ENCODE results near the gene TNFAIP2. TPM values are rescaled to one million over a fixed set of nuclear protein-coding genes. Genes with fewer than 3 reads are reported as not detected.
A peak's percentile ranks its signal among the peaks of the same experiment; 100 is the strongest.
"Not testable (repeated sequence)": the region's sequence is repeated elsewhere in the genome, so short reads cannot be mapped to it uniquely, and the experiment has no call there.

Gene TNFAIP2
- total and polyA plus RNA-seq, 9 of the 15 experiments (the other 6 are each of a cell fraction or from before 2014, with no cell fraction given): 22.6 to 68.6 (median 44.6) TPM

DNA sequence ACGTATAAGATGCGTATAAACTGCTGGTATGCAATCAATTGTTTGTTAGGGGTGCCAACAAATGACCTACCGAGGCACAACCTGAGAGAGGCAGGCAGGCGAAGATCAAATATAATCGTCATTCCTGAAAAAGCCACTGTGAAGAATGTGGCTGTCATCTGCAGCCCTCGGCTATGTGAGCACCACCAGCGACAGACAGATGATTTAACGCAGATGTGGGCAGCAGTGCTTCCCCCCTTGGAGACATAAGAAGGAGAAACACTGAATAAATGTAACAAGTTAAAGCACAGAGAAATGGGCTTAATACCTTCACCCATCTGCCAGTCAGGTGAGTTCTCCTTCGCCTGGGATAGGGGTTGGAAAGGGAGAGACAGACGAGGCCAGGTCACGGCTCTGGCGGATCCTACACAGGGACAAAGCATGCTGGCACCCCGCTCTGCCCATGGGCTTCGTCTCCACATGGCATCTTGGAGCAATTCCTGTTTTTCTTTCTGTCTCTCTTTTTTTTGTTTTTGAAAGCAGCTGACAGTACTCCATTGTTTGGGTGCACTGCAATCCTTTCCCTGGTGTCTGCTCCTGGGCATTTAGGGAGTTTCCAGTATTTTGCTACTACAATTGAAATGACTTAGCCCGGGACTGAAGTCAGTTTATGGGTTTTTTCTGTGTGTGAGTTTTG is 28.1 kb downstream of the TNFAIP2 start (continued):
- TF ChIP-seq NR3C1 (CRISPR knock-in tag; IDR thresholded peaks at IDR 0.05) (no peak), FOXA1 (IDR thresholded peaks at IDR 0.05; ENCODE audit: borderline replicate concordance) (no peak), FUS (optimal IDR thresholded peaks at IDR 0.05; ENCODE audit: low read depth, low read length) (no peak), KLF10 (CRISPR knock-in tag; IDR thresholded peaks at IDR 0.05) (no peak), CHAMP1 (IDR thresholded peaks at IDR 0.05) (no peak)

GRCh38 chr14:103155010-103155409 is 31.7 kb downstream of the TNFAIP2 start:
- H3K4me3 ChIP-seq: no peak overlapping the region
- in situ Hi-C loops (cut with MboI) (no loop called here), intact Hi-C loops (cut with micrococcal nuclease) (no loop called here)
- WGBS (ENCODE audit: insufficient coverage, low coverage, missing lambda C conversion rate): 41% methylated on average over 5 of the region's 6 CpGs
- FAIRE-seq (no peak), ATAC-seq (0 out of 3 replicates have a peak, but pooled peaks have one; percentile 40), DNase-seq (ENCODE audit: extremely low read depth in 1 of 4, low spot score in 3 of 4) (no peak)
- ChIA-PET CTCF (ENCODE audit: low intra/inter-chr PET ratio) (no interaction called here), POLR2A (interaction anchor here (0.6 kb wide), 1 partner anchor 189 kb away, joined by 3 read pairs; no protein-coding TSS in a partner anchor)
- no peak overlapping the region for H2AFZ ChIP-seq (ENCODE audit: low read depth, low read length)
- no peaks in the 10 kb centered on the region for H3K9me1 ChIP-seq (ENCODE audit: control insufficient read depth, insufficient read depth, low read length)
- H3K27ac ChIP-seq (ENCODE audit: extremely low read depth, low read depth, low read length): no peak overlapping the region
- H3K4me2 ChIP-seq (ENCODE audit: insufficient read depth, low read length): no peak overlapping the region
- H3K79me2 ChIP-seq (ENCODE audit: control insufficient read depth, insufficient read depth, low read length): no peaks in the 10 kb centered on the region
- H3K4me1 ChIP-seq (replicated peaks in 1 of 2; ENCODE audit: control insufficient read depth in 2 of 2, insufficient read depth in 2 of 2, low read length in 2 of 2): peaks cover 0 to 15% of the 10 kb centered on the region in 2 experiments; a peak in 2 of 5 replicates
- no TSS peak for BruUV-seq (replicated peaks)
- no peaks in the 10 kb centered on the region for H4K20me1 ChIP-seq (replicated peaks; ENCODE audit: control insufficient read depth, insufficient read depth, low read length)
- no peak overlapping the region for H3K9ac ChIP-seq (ENCODE audit: insufficient read depth in 1 of 2, low read depth in 2 of 2, low read length in 2 of 2)
- H3K9me3 ChIP-seq (replicated peaks; ENCODE audit: control insufficient read depth, insufficient read depth, low read depth, low read length): no peaks in the 10 kb centered on the region
- H3K27me3 ChIP-seq (ENCODE audit: control insufficient read depth in 2 of 2, insufficient read depth in 2 of 2, low read length in 2 of 2): peaks cover 3 to 35% of the 10 kb centered on the region in 2 experiments; a peak in 4 of 5 replicates
- TF ChIP-seq, protein P1, sequence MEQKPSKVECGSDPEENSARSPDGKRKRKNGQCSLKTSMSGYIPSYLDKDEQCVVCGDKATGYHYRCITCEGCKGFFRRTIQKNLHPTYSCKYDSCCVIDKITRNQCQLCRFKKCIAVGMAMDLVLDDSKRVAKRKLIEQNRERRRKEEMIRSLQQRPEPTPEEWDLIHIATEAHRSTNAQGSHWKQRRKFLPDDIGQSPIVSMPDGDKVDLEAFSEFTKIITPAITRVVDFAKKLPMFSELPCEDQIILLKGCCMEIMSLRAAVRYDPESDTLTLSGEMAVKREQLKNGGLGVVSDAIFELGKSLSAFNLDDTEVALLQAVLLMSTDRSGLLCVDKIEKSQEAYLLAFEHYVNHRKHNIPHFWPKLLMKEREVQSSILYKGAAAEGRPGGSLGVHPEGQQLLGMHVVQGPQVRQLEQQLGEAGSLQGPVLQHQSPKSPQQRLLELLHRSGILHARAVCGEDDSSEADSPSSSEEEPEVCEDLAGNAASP (IDR thresholded peaks at IDR 0.05): 0 out of 2 replicates have a peak, but pooled peaks have one; percentile 31
- no peak for TF ChIP-seq CREB3L1 (IDR thresholded peaks at IDR 0.05; ENCODE audit: borderline replicate concordance, low read depth)
- H3K36me3 ChIP-seq (ENCODE audit: control insufficient read depth, insufficient read depth, low read length): no peaks in the 10 kb centered on the region

DNA sequence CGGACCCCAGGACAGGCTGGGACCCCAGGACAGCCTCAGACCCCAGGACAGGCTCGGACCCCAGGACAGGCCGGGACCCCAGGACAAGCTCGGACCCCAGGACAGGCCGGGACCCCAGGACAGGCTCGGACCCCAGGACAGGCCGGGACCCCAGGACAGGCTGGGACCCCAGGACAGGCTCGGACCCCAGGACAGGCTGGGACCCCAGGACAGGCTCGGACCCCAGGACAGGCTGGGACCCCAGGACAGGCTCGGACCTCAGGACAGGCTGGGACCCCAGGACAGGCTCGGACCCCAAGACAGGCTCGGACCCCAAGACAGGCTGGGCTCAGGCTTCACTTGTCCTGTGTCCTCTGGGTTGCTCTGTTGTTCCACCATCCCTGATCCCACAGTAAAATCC is 32.2 kb downstream of the TNFAIP2 start:
- H3K9me3 ChIP-seq (replicated peaks; ENCODE audit: control insufficient read depth, insufficient read depth, low read depth, low read length); H3K9me1 ChIP-seq (ENCODE audit: control insufficient read depth, insufficient read depth, low read length); BruUV-seq (replicated peaks); CTCF ChIA-PET (ENCODE audit: low intra/inter-chr PET ratio); ATAC-seq; H3K79me2 ChIP-seq (ENCODE audit: control insufficient read depth, insufficient read depth, low read length); in situ Hi-C loops (cut with MboI); H4K20me1 ChIP-seq (replicated peaks; ENCODE audit: control insufficient read depth, insufficient read depth, low read length); H2AFZ ChIP-seq (ENCODE audit: low read depth, low read length); H3K4me3 ChIP-seq; H3K36me3 ChIP-seq (ENCODE audit: control insufficient read depth, insufficient read depth, low read length); H3K9ac ChIP-seq (ENCODE audit: insufficient read depth in 1 of 2, low read depth in 2 of 2, low read length in 2 of 2); intact Hi-C loops (cut with micrococcal nuclease); FAIRE-seq; DNase-seq (ENCODE audit: extremely low read depth in 1 of 4, low spot score in 3 of 4); H3K4me2 ChIP-seq (ENCODE audit: insufficient read depth, low read length); H3K27ac ChIP-seq (ENCODE audit: extremely low read depth, low read depth, low read length): not testable (repeated sequence)
- WGBS (ENCODE audit: insufficient coverage, low coverage, missing lambda C conversion rate): 38% methylated on average over 4 of the region's 12 CpGs
- Histone ChIP-seq H3K27me3 (ENCODE audit: control insufficient read depth in 2 of 2, insufficient read depth in 2 of 2, low read length in 2 of 2) (peaks cover 4 to 39% of the 10 kb centered on the region in 2 experiments), H3K4me1 (replicated peaks in 1 of 2; ENCODE audit: control insufficient read depth in 2 of 2, insufficient read depth in 2 of 2, low read length in 2 of 2) (peaks cover 0 to 15% of the 10 kb centered on the region in 2 experiments; a peak in 2 of 5 replicates)
- POLR2A ChIA-PET: interaction anchor here (0.6 kb wide), 1 partner anchor 188 kb away, joined by 3 read pairs; no protein-coding TSS in a partner anchor

Data from K562 (cell line).